IPS-18a (cell line): ENCODE results near the gene TMEM184B.
A peak's percentile ranks its signal among the peaks of the same experiment; 100 is the strongest.

ENCODE experiments used
- H3K27ac ChIP-seq: one replicate; pipeline ENCODE4 v1.5.1; 2013; ENCODE audit warnings: low read length
- H3K27me3 ChIP-seq: one replicate; pipeline ENCODE4 v1.6.1; 2013; ENCODE audit warnings: mild to moderate bottlenecking, low read length; ENCODE audit not compliant: control insufficient read depth, insufficient read depth
- H3K36me3 ChIP-seq: one replicate; pipeline ENCODE4 v1.6.1; 2013; ENCODE audit warnings: low read depth, low read length; ENCODE audit not compliant: control insufficient read depth
- H3K4me1 ChIP-seq: one replicate; pipeline ENCODE4 v1.6.1; 2013; ENCODE audit warnings: low read depth, low read length; ENCODE audit not compliant: control insufficient read depth
- H3K4me3 ChIP-seq: one replicate; pipeline ENCODE4 v1.5.1; 2013; ENCODE audit warnings: low read length
- H3K9ac ChIP-seq: one replicate; pipeline ENCODE4 v1.6.1; 2013; ENCODE audit warnings: mild to moderate bottlenecking, low read length, moderate library complexity
- H3K9me3 ChIP-seq: one replicate; pipeline ENCODE4 v1.6.1; 2013; ENCODE audit warnings: low read depth, low read length; ENCODE audit not compliant: control insufficient read depth

Gene TMEM184B

DNA sequence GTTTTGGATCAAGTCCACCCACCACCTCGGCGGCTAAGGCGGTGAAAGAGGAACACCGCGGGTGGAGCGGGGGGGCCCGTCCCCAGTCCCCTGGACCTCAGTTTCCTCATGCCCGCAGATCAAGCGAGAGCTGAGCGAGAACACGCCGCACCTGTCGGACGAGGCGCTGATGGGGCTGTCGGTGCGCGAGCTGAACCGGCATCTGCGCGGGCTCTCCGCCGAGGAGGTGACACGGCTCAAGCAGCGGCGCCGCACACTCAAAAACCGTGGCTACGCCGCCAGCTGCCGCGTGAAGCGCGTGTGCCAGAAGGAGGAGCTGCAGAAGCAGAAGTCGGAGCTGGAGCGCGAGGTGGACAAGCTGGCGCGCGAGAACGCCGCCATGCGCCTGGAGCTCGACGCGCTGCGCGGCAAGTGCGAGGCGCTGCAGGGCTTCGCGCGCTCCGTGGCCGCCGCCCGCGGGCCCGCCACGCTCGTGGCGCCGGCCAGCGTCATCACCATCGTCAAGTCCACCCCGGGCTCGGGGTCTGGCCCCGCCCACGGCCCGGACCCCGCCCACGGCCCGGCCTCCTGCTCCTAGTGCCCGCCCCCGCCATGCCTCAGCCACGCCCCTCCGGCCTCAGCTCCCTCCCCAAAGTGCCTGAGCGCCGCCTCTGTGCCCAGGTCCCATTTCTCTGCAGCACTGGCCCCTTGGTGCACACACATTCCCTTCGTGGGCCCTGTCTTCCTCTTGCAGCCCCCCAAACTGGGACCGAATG lies 58.3 kb downstream of the TMEM184B start:
- peak overlapping the region; percentile 51 for H3K4me3 ChIP-seq
- no peak overlapping the region for H3K27ac ChIP-seq
- H3K9ac ChIP-seq, result no peak overlapping the region
- no peaks in the 10 kb centered on the region for H3K9me3 ChIP-seq
- no peaks in the 10 kb centered on the region for H3K36me3 ChIP-seq
- peaks cover 20% of the 10 kb centered on the region for H3K27me3 ChIP-seq
- peaks cover 21% of the 10 kb centered on the region for H3K4me1 ChIP-seq

DNA sequence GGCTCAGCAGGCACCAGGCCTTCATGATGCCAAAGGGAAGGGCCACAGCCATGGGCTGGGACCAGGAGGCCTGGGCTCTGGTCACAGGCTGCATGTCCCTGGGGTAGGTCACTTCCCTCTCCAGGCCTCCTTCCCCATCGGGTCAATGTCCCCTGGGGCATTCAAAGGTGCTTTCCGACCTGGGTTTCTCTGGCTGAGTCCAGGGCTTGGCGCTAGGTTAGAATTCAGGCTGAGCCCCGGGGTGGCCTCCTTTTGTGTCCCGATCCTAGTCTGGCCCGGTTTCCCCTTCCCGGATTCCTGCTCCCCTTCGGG lies 58.9 kb downstream of the TMEM184B start:
- Histone ChIP-seq H3K9ac (no peak overlapping the region), H3K27me3 (peaks cover 20% of the 10 kb centered on the region), H3K4me1 (peaks cover 16% of the 10 kb centered on the region), H3K9me3 (no peaks in the 10 kb centered on the region), H3K27ac (no peak overlapping the region), H3K4me3 (peak overlapping the region; percentile 51), H3K36me3 (no peaks in the 10 kb centered on the region)

DNA sequence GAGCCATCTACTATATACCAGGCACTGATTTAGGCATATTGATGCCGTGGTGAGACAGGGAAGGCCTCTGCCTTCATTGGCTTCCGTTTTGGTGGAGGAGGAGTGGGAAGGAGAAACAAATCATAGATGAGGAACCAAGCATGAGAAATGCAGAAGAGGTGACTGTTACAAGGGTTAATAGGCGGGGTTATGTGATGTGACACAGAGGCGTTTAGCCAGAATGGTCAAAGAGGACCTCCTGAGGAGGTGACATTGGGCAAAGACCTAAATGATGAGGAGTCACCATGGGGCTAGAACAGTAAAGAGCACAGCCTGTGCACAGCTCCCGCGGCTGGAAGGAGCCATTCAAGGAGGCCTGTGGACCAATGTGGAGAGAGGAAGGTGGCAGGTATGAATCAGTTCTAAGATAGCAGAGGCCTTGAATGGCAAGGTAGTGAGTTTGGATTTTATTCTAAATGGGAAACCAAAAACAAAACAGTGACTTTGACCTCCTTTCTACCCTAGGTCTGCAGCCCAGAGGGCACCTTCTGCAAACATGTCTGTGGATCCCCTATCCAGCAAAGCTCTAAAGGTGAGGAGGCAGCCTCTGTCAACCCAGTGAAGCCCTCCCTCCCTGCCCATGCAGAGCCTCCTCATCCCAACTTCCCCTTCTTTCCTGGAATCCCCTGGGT lies 59.4 kb downstream of the TMEM184B start:
- Histone ChIP-seq H3K4me3 (peak overlapping the region; percentile 51), H3K4me1 (peaks cover 11% of the 10 kb centered on the region), H3K27ac (no peak overlapping the region), H3K27me3 (peaks cover 20% of the 10 kb centered on the region), H3K9ac (no peak overlapping the region), H3K36me3 (no peaks in the 10 kb centered on the region), H3K9me3 (no peaks in the 10 kb centered on the region)

DNA sequence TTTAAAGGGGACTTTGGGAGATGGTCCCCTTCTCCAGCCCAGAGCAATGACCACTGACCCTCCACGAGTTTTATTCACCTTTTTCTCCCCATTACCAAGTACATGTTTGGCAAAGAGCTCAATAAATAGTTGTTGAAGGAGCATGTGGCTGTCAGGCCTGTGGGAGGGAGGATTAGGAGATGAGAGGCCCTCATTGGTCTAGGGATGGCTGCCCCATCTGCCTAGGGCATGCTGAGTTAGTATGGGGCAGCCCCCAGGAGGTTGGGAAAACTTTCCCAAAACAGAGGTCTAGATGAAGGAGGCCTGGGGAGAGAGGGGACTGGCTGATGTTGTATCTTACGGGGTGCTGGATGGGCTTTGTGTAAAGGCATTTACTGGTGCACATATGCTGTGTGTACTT lies 60.4 kb downstream of the TMEM184B start:
- peaks cover 20% of the 10 kb centered on the region for H3K27me3 ChIP-seq
- H3K4me3 ChIP-seq, result no peak overlapping the region
- no peaks in the 10 kb centered on the region for H3K9me3 ChIP-seq
- no peak overlapping the region for H3K9ac ChIP-seq
- no peaks in the 10 kb centered on the region for H3K36me3 ChIP-seq
- H3K27ac ChIP-seq, result no peak overlapping the region
- peaks cover 3% of the 10 kb centered on the region for H3K4me1 ChIP-seq

DNA sequence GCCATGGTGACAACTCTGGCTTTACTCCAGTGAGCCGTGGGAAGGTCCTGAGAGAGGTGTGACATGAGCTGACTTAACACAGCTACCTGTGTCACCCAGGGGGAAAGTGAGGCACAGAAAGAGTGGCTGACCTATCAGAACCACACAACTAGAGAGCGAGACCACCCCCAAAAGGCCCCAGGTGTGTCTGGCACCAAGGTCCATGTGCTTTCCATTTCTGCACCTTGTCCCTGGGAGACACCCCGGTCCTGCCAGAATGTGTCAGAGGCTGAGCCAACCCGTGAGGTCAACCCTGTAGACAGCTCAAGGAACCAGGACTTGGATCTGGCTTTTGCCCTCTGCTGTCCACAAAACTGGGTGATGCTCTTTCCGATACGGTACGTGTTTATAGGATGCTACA lies 61.3 kb downstream of the TMEM184B start:
- no peak overlapping the region for H3K4me3 ChIP-seq

DNA sequence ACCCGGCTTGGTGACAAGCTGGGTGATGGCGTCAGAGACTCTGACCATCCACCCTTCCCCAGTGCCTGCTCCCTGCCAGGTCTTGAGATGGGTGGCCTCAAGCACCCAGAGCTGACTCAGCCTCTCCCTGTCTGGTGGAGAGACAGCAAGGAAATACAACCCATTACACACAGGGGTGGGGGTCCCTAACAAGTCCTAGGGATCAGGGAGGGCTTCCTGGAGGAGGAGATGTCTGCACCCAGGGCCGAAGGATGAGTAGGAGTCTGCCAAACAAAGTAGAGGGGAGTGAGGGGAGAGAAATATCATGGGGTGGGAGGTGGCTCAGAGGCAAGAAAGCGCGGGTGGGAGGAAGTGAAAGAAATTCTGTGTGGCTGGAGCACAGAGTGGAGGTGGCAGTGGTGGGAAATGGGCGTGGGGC lies 64.2 kb downstream of the TMEM184B start:
- peaks cover 4% of the 10 kb centered on the region for H3K4me1 ChIP-seq
- no peaks in the 10 kb centered on the region for H3K9me3 ChIP-seq
- H3K36me3 ChIP-seq, result no peaks in the 10 kb centered on the region
- peaks cover 22% of the 10 kb centered on the region for H3K27me3 ChIP-seq
- H3K27ac ChIP-seq, result no peak overlapping the region
- no peak overlapping the region for H3K9ac ChIP-seq
- no peak overlapping the region for H3K4me3 ChIP-seq

More for the DNA sequence above, 61.3 kb downstream of the TMEM184B start:
- Histone ChIP-seq H3K9me3 (no peaks in the 10 kb centered on the region), H3K9ac (no peak overlapping the region), H3K27ac (no peak overlapping the region), H3K4me1 (peaks cover 3% of the 10 kb centered on the region), H3K27me3 (peaks cover 20% of the 10 kb centered on the region), H3K36me3 (no peaks in the 10 kb centered on the region)

DNA sequence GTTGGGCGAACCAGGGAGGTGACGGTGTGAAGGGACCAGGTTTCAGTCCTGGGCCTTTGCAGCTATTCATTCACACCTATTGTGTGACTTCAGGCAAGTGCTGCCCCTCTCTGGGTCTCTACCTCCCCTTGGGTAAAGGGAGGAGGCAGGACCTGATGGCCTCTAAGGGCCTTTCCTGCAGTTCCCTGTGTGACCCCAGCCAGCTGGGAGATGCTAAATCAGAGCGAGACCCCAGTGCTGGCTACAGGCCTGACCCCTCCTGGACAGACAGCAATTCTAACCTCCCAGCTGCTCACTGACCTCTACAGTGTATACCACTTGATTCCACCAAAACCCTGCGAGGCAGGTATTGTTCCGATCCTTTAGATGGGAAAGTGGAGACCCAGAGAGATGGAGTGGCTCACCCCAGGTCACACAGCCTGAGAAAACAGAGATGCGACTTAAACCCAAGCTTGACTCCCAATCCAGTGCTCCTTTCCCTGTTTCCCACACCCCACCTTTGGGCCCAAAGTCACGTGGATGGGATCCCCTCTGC lies 64.8 kb downstream of the TMEM184B start:
- Histone ChIP-seq H3K9me3 (no peaks in the 10 kb centered on the region), H3K9ac (no peak overlapping the region), H3K4me3 (no peak overlapping the region), H3K4me1 (peaks cover 8% of the 10 kb centered on the region), H3K27me3 (peaks cover 22% of the 10 kb centered on the region), H3K36me3 (no peaks in the 10 kb centered on the region), H3K27ac (no peak overlapping the region)

DNA sequence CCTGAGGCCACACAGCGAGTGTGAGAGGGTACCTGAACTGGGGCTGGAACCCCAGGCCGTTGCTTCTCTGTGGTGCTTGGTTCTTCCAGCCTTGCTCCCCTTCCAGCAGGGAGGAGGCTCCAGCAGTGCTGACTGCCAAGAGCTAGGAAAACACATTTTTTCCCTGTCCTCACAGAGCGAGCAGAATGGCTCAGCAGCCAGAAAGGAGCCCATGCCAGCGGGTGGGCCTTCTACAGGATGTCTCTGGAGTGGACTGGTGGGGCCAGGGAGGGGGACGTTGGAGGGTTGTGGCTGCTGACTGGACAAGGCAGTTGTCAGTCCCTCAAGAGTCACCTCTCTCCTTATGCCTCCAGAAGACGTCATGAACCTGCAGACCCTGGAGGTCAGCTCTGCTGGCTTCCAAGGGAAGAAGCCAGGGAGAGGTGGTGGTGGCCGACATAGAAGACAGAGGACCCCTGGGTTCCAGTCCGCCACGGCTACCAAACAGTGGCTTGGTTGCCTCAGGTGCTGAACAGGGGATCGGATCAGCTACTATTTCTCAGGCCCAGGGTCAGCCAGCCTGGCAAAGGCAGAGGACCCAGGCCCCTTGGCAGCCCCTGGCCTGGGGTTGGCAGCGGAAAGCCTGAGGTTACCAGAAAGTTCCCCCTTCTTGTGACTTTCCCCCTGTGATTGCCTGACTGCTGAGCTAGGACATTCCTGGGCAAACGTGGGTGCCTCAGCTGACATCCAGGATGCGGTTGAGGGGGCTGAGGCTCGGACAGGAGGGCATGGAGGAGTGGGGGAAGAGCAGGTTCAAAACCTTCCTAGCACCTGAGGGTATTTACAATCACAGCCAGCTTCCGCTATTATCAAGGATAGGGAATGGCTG lies 67.3 kb downstream of the TMEM184B start:
- Histone ChIP-seq H3K27me3 (peaks cover 29% of the 10 kb centered on the region), H3K9ac (no peak overlapping the region), H3K4me1 (peaks cover 16% of the 10 kb centered on the region), H3K9me3 (no peaks in the 10 kb centered on the region), H3K36me3 (no peaks in the 10 kb centered on the region), H3K27ac (no peak overlapping the region), H3K4me3 (no peak overlapping the region)

DNA sequence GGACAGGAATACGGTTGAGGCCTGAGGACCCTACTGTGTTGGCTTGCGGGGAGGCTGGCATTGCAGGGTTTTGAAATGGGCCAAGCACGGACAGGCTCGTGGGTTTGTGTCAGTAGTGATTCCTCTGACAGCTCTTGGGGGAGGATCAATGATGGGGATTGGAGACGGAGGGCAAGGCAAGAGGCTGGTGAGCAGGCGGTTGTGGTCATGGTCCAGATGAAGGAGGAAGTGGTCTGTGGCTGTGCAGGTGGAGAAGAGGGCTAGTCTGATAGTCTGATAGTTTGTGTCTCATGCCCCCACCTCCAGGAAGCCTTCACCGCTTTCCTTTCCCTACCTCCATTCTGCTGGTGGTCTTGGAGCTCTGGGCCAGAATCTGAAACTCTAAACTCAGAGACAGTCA lies 68.0 kb downstream of the TMEM184B start:
- Histone ChIP-seq H3K9me3 (no peaks in the 10 kb centered on the region), H3K4me1 (peaks cover 16% of the 10 kb centered on the region), H3K9ac (no peak overlapping the region), H3K27me3 (peaks cover 29% of the 10 kb centered on the region), H3K4me3 (no peak overlapping the region), H3K36me3 (no peaks in the 10 kb centered on the region), H3K27ac (no peak overlapping the region)

DNA sequence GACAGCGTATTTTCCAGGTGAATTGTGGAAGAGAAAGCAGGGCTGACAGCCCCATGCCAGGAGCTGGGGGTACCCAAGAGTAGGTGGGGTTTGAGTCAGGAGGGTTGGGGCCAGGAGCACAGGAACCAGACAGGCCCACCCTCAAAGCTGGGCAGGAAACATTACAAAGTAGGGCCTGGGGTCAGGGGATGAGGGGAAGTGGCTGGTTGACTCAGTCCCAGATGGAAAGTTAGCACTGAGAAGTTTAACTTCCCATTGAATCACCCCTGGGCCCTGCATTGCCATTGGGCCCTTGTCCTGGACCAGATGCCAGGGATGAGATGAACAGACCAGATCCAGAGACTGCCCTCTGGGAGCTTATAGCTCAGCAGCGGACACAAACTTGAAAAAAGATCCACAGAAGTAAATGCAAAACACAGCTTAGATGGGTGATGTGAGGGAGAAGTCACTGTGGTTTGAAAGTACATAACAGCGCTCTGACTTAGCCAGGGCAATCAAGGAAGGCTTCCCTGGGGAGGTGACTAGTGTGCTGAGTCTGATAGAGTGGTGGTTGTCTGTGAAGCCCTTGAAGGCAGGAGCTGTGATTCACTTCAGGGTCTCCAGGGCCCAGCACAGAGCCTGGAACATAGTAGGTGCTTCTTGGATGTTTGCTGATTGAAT lies 68.8 kb downstream of the TMEM184B start:
- Histone ChIP-seq H3K36me3 (no peaks in the 10 kb centered on the region), H3K9ac (no peak overlapping the region), H3K4me3 (peak overlapping the region; percentile 82), H3K4me1 (peaks cover 16% of the 10 kb centered on the region), H3K27me3 (peaks cover 29% of the 10 kb centered on the region), H3K9me3 (no peaks in the 10 kb centered on the region), H3K27ac (no peak overlapping the region)
